D721Med (cell line): Measurements from ENCODE around the gene ST7.

ENCODE experiments used
- DNase-seq: peaks from one replicate; pipeline ENCODE4 v3.0.0; 2011; ENCODE audit warnings: low spot score; ENCODE audit not compliant: insufficient read length
- FAIRE-seq: peaks from 2 replicates; lab custom pipeline; 2011; peaks lifted over from hg19 to GRCh38; lab: Jason Lieb, UNC
- CTCF ChIP-seq: IDR thresholded peaks from 2 replicates; pipeline ENCODE4 v1.5.1; 2012; ENCODE audit warnings: mild to moderate bottlenecking, control low read depth; ENCODE audit not compliant: insufficient read depth; ENCODE audit errors: missing control alignments

The ST7 gene

GRCh38 chr7:117273325-117273724 is 320.0 kb downstream of the ST7 start:
- DNase-seq (no peak), FAIRE-seq (no peak)
- no peak for TF ChIP-seq CTCF

- TF ChIP-seq CTCF, result no peak
- FAIRE-seq (no peak), DNase-seq (no peak)
Measured at GRCh38 chr7:117273814-117274225, 320.5 kb downstream of the ST7 start.

- DNase-seq (no peak), FAIRE-seq (no peak)
- no peak for TF ChIP-seq CTCF
Measured at GRCh38 chr7:117274951-117275350, 321.6 kb downstream of the ST7 start.

- TF ChIP-seq CTCF, result no peak
- DNase-seq (no peak), FAIRE-seq (no peak)
Measured at GRCh38 chr7:117277576-117277975, 324.3 kb downstream of the ST7 start.

- no peak for TF ChIP-seq CTCF
- no peak for DNase-seq
Measured at GRCh38 chr7:117278040-117278439, 324.7 kb downstream of the ST7 start.

GRCh38 chr7:117279203-117279602 is 325.9 kb downstream of the ST7 start:
- no peak for TF ChIP-seq CTCF
- DNase-seq (no peak), FAIRE-seq (no peak)

More at GRCh38 chr7:117278040-117278439, 324.7 kb downstream of the ST7 start:
- no peak for FAIRE-seq
